Upper lobe of left lung (tissue), 6 donors: ENCODE measurements around the gene OR2AG2. TPM values are rescaled to one million over a fixed set of nuclear protein-coding genes. Genes with fewer than 3 reads are reported as not detected.
"Not testable (repeated sequence)": the region's sequence is repeated elsewhere in the genome, so short reads cannot be mapped to it uniquely, and the experiment has no call there.

ENCODE experiments used
- ATAC-seq, 2 donors: fragments of 200-7000 bp; cut with Tn5 transposase; one replicate each; pipeline ENCODE4 v1.9.1; 2022; ENCODE audit warnings: mild to moderate bottlenecking in 2 of 2, moderate library complexity in 2 of 2; ENCODE audit not compliant: low FRiP score in 2 of 2
- DNase-seq, 2 donors: peaks; one replicate each; pipeline ENCODE4 v3.0.0-alpha.2; 2019 to 2020
- H3K27ac ChIP-seq, 4 donors: fragments of 200-600 bp; sonication (generic); one replicate each; pipeline ENCODE4 v1.5.1; 2016 to 2019
- H3K27me3 ChIP-seq, 4 donors: fragments of 200-600 bp; sonication (generic); one replicate each; pipeline ENCODE4 v1.5.1; 2017 to 2019
- H3K36me3 ChIP-seq, 4 donors: fragments of 200-600 bp; sonication (generic); one replicate each; pipeline ENCODE4 v1.5.1; 2016 to 2019
- H3K4me1 ChIP-seq, 4 donors: fragments of 200-600 bp; sonication (generic); one replicate each; pipeline ENCODE4 v1.5.1; 2018 to 2019
- H3K4me3 ChIP-seq, 4 donors: fragments of 200-600 bp; sonication (generic); one replicate each; pipeline ENCODE4 v1.5.1; 2017 to 2019; ENCODE audit warnings: mild to moderate bottlenecking in 2 of 4, moderate library complexity in 1 of 4
- H3K9me3 ChIP-seq, 4 donors: fragments of 200-600 bp; sonication (generic); one replicate each; pipeline ENCODE4 v1.5.1; 2018 to 2019
- CTCF ChIP-seq, 6 experiments: fragments of 450-650 bp in 4 of 6; fragments of 200-600 bp in 2 of 6; sonication (generic) in 2 of 6; IDR thresholded peaks; one replicate each; pipeline ENCODE4 v1.5.1; 2016 to 2019; ENCODE audit warnings: antibody characterized with exemption in 6 of 6
- EP300 ChIP-seq, 4 donors: sonication (generic); formaldehyde crosslinking; IDR thresholded peaks; one replicate each; pipeline ENCODE4 v1.5.1; 2017; ENCODE audit warnings: antibody characterized with exemption in 4 of 4, control low read depth in 2 of 4
- POLR2A ChIP-seq, 4 donors: fragments of 450-650 bp; IDR thresholded peaks; one replicate each; pipeline ENCODE4 v1.5.1; 2016 to 2017; ENCODE audit warnings: antibody characterized with exemption in 4 of 4, mild to moderate bottlenecking in 2 of 4
- POLR2AphosphoS5 ChIP-seq, 2 donors: sonication (generic); formaldehyde crosslinking; IDR thresholded peaks; one replicate each; pipeline ENCODE4 v1.5.1; 2017; ENCODE audit warnings: antibody characterized with exemption in 2 of 2
- WGBS, 2 donors: methylation state at CpG; one replicate each; pipeline ENCODE4 v1.1.5; 2017 to 2018; 5-methylcytosine and 5-hydroxymethylcytosine counted together
- total RNA-seq, 6 donors: library from RNA; depleted of rRNA in 4 of 6; stranded (reverse); fragments of >200 nt in 4 of 6; gene quantifications; one replicate each; pipeline versions ENCODE4 v1.1.0 to v1.2.1, GENCODE V29; 2016 to 2021
- donor health status: DM: no; HTN: no; CAD: no; lungs with moderate emphysema.
- donor health status: DM: no; HTN: yes; CAD: no; lungs with severe emphysema.

Gene OR2AG2
- total RNA-seq, 6 donors from 2014 or later, result 0.13 to 0.59 (median 0.15) TPM; not detected in 3

GRCh38 chr11:6812390-6813005, 40.7 kb upstream of the OR2AG2 start:
- Histone ChIP-seq H3K27me3 (no peaks in the 10 kb centered on the region), H3K9me3 (no peaks in the 10 kb centered on the region), H3K36me3 (no peaks in the 10 kb centered on the region), H3K27ac (no peak overlapping the region), H3K4me3 (no peak overlapping the region), H3K4me1 (no peaks in the 10 kb centered on the region)
- DNase-seq (no peak), ATAC-seq (peak; percentile 75 to 87)
- 12 to 18% methylated on average over 6 of the region's 6 CpGs for WGBS, 2 donors
- TF ChIP-seq POLR2AphosphoS5 (IDR thresholded peaks at IDR 0.05) (no peak), CTCF (IDR thresholded peaks at IDR 0.05) (peak; percentile 54 to 87 (median 68))

- H3K4me1 ChIP-seq, H3K9me3 ChIP-seq, ATAC-seq, H3K27me3 ChIP-seq, H3K4me3 ChIP-seq, H3K36me3 ChIP-seq, H3K27ac ChIP-seq, DNase-seq: not testable (repeated sequence)
These were observed 29.3 kb upstream of the OR2AG2 start for GRCh38 chr11:6801075-6801474.

GRCh38 chr11:6799402-6799801, 27.6 kb upstream of the OR2AG2 start, which contains the start of gene OR6A2:
TSS of gene OR6A2 (minus strand) at chr11:6799689. CDS start at chr11:6795708, 3,981 bp downstream.
- 84% methylated on average over 1 of the region's 1 CpG for WGBS, 2 donors
- Histone ChIP-seq H3K27me3 (no peaks in the 10 kb centered on the region), H3K36me3 (no peaks in the 10 kb centered on the region), H3K4me3 (no peak within 1 kb of the TSS), H3K27ac (no peak within 1 kb of the TSS), H3K4me1 (no peaks in the 10 kb centered on the region), H3K9me3 (peaks cover 0 to 5% (median 0%) of the 10 kb centered on the region in 4 donors)
- DNase-seq (no peak), ATAC-seq (no peak)
- TF ChIP-seq EP300 (IDR thresholded peaks at IDR 0.05) (no peak), POLR2AphosphoS5 (IDR thresholded peaks at IDR 0.05) (no peak), CTCF (IDR thresholded peaks at IDR 0.05) (no peak), POLR2A (IDR thresholded peaks at IDR 0.05) (no peak)

DNA sequence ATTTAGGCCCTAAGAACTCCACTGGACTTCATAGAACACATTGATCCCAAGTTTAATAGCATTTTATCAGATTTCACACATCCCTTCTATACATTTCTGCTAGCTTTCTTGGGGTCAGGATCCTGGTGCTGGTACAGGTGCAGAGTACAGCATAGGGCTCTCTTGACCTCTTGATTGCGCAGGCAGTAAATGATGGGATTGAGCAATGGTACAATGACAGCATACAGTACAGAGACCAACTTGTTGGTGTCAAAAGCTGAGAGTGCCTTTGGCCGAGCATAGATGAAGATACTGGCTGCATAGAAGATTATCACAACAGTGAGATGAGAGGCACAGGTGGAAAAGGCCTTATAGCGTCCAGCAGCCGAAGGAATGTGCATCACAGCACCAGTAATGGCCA, 22.9 kb upstream of the OR2AG2 start:
- H3K36me3 ChIP-seq, result no peaks in the 10 kb centered on the region
- ATAC-seq, result no peak
- no peaks in the 10 kb centered on the region for H3K27me3 ChIP-seq
- DNase-seq, result no peak
- H3K4me1 ChIP-seq, result no peaks in the 10 kb centered on the region
- 92 to 96% methylated on average over 4 of the region's 4 CpGs for WGBS, 2 donors
- H3K9me3 ChIP-seq, result no peaks in the 10 kb centered on the region
- TF ChIP-seq POLR2AphosphoS5 (IDR thresholded peaks at IDR 0.05) (no peak), EP300 (IDR thresholded peaks at IDR 0.05) (no peak), CTCF (IDR thresholded peaks at IDR 0.05) (no peak), POLR2A (IDR thresholded peaks at IDR 0.05) (no peak)
- no peak overlapping the region for H3K4me3 ChIP-seq
- no peak overlapping the region for H3K27ac ChIP-seq

GRCh38 chr11:6790546-6790945, 18.8 kb upstream of the OR2AG2 start:
- Histone ChIP-seq H3K36me3 (no peaks in the 10 kb centered on the region), H3K4me1 (no peaks in the 10 kb centered on the region), H3K9me3 (no peaks in the 10 kb centered on the region), H3K27me3 (no peaks in the 10 kb centered on the region), H3K27ac (no peak overlapping the region), H3K4me3 (no peak overlapping the region)
- WGBS, 2 donors, result 56 to 64% methylated on average over 2 of the region's 2 CpGs
- TF ChIP-seq POLR2AphosphoS5 (IDR thresholded peaks at IDR 0.05), result no peak
- TF ChIP-seq EP300 (IDR thresholded peaks at IDR 0.05), result no peak
- TF ChIP-seq CTCF (IDR thresholded peaks at IDR 0.05), result no peak
- TF ChIP-seq POLR2A (IDR thresholded peaks at IDR 0.05), result no peak
- DNase-seq (no peak), ATAC-seq (no peak)
